Transverse colon (tissue), 4 donors: ENCODE data around the gene LAMTOR4. TPM values are rescaled to one million over a fixed set of nuclear protein-coding genes. Genes with fewer than 3 reads are reported as not detected.

Experiments used
- DNase-seq: peaks from one replicate; pipeline ENCODE4 v3.0.0-alpha.2; 2019
- H3K27ac ChIP-seq, 4 donors: fragments of 200-600 bp; sonication (generic); 2 replicates each; pipeline ENCODE4 v1.5.1; 2016 to 2018; ENCODE audit warnings: inconsistent platforms in 4 of 4
- H3K27me3 ChIP-seq: fragments of 200-600 bp; sonication (generic); 2 replicates; pipeline ENCODE4 v1.5.1; 2017; ENCODE audit warnings: inconsistent platforms
- H3K36me3 ChIP-seq, 4 donors: fragments of 200-600 bp; sonication (generic); 2 replicates each; pipeline ENCODE4 v1.5.1; 2017 to 2019; ENCODE audit warnings: inconsistent platforms in 4 of 4
- H3K4me1 ChIP-seq, 4 donors: fragments of 200-600 bp; sonication (generic); 2 replicates each; pipeline ENCODE4 v1.5.1; 2017 to 2020; ENCODE audit warnings: inconsistent platforms in 4 of 4
- H3K4me3 ChIP-seq, 4 donors: fragments of 200-600 bp; sonication (generic); 1 replicate in 1 of 4; 2 replicates in 3 of 4; pipeline versions ENCODE4 v1.5.1 to v1.6.1; 2017 to 2019; ENCODE audit warnings: inconsistent platforms in 4 of 4
- H3K9me3 ChIP-seq, 2 donors: fragments of 200-600 bp; sonication (generic); 2 replicates each; pipeline ENCODE4 v1.5.1; 2017 to 2019; ENCODE audit warnings: inconsistent platforms in 2 of 2
- EP300 ChIP-seq: sonication (generic); formaldehyde crosslinking; IDR thresholded peaks from one replicate; pipeline ENCODE4 v1.6.1; 2017; ENCODE audit warnings: antibody characterized with exemption, low read depth
- POLR2A ChIP-seq: fragments of 450-650 bp; IDR thresholded peaks from one replicate; pipeline ENCODE4 v1.6.1; 2016; ENCODE audit warnings: antibody characterized with exemption, mild to moderate bottlenecking, moderate library complexity
- POLR2AphosphoS5 ChIP-seq, 3 donors: sonication (generic); formaldehyde crosslinking; IDR thresholded peaks; one replicate each; pipeline ENCODE4 v1.6.1; 2016; ENCODE audit warnings: antibody characterized with exemption in 3 of 3
- WGBS, 2 donors: methylation state at CpG; one replicate each; pipeline ENCODE4 v1.1.5; 2018; ENCODE audit warnings: low coverage in 1 of 2; 5-methylcytosine and 5-hydroxymethylcytosine counted together
- in situ Hi-C, 4 donors: fragments of 200-750 bp; cut with MboI; loops; one replicate each; pipeline versions ENCODE4 v1.15.0 to v1.15.1; 2017; ENCODE audit warnings: low sequenced_read_pairs in 3 of 4, low pct_ligation_motif_present in 1 of 4, low pct_unique_long_range_greater_than_20kb in 1 of 4
- intact Hi-C: fragments of 100-400 bp; cut with DNase I; formaldehyde crosslinking; loops from one replicate; pipeline ENCODE4 v1.15.1; 2023; ENCODE audit warnings: low total_unique reads
- total RNA-seq, 4 donors: library from RNA; depleted of rRNA; stranded (reverse); fragments of >200 nt; gene quantifications; one replicate each; pipeline ENCODE4 v1.1.0, GENCODE V29; 2016
- TF ChIP-seq, protein P1 (sequence below), 5 experiments: fragments of 200-600 bp in 3 of 5; fragments of 450-650 bp in 2 of 5; sonication (generic) in 3 of 5; IDR thresholded peaks; 1 replicate in 2 of 5; 2 replicates in 3 of 5; pipeline ENCODE4 v1.5.1; 2016 to 2017; ENCODE audit warnings: antibody characterized with exemption in 5 of 5, inconsistent platforms in 3 of 5, mild to moderate bottlenecking in 2 of 5, moderate library complexity in 1 of 5

The LAMTOR4 gene
- total RNA-seq, 4 donors from 2014 or later = 105 to 403 (median 256) TPM

GRCh38 chr7:100152937-100153666, 4.4 kb downstream of the LAMTOR4 start:
- WGBS, 2 donors = 75 to 91% methylated on average over 8 to 18 of the region's 18 CpGs
- no peaks in the 10 kb centered on the region for H3K9me3 ChIP-seq
- in situ Hi-C loops (no loop called here), intact Hi-C loops (no loop called here)
- peaks cover 0 to 6% (median 0%) of the 10 kb centered on the region in 4 donors for H3K36me3 ChIP-seq
- H3K27me3 ChIP-seq = no peaks in the 10 kb centered on the region
- H3K4me1 ChIP-seq = peaks cover 24 to 90% (median 59%) of the 10 kb centered on the region in 4 donors
- H3K27ac ChIP-seq = peak overlapping the region; percentile 89 to 91 (median 90)
- DNase-seq = no peak
- TF ChIP-seq, protein P1, sequence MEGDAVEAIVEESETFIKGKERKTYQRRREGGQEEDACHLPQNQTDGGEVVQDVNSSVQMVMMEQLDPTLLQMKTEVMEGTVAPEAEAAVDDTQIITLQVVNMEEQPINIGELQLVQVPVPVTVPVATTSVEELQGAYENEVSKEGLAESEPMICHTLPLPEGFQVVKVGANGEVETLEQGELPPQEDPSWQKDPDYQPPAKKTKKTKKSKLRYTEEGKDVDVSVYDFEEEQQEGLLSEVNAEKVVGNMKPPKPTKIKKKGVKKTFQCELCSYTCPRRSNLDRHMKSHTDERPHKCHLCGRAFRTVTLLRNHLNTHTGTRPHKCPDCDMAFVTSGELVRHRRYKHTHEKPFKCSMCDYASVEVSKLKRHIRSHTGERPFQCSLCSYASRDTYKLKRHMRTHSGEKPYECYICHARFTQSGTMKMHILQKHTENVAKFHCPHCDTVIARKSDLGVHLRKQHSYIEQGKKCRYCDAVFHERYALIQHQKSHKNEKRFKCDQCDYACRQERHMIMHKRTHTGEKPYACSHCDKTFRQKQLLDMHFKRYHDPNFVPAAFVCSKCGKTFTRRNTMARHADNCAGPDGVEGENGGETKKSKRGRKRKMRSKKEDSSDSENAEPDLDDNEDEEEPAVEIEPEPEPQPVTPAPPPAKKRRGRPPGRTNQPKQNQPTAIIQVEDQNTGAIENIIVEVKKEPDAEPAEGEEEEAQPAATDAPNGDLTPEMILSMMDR (IDR thresholded peaks at IDR 0.05) = no peak
- no peak for TF ChIP-seq POLR2A
- H3K4me3 ChIP-seq = no peak overlapping the region

- DNase-seq = peak; percentile 78
Observed at GRCh38 chr7:100153708-100154535, 5.2 kb downstream of the LAMTOR4 start.

DNA sequence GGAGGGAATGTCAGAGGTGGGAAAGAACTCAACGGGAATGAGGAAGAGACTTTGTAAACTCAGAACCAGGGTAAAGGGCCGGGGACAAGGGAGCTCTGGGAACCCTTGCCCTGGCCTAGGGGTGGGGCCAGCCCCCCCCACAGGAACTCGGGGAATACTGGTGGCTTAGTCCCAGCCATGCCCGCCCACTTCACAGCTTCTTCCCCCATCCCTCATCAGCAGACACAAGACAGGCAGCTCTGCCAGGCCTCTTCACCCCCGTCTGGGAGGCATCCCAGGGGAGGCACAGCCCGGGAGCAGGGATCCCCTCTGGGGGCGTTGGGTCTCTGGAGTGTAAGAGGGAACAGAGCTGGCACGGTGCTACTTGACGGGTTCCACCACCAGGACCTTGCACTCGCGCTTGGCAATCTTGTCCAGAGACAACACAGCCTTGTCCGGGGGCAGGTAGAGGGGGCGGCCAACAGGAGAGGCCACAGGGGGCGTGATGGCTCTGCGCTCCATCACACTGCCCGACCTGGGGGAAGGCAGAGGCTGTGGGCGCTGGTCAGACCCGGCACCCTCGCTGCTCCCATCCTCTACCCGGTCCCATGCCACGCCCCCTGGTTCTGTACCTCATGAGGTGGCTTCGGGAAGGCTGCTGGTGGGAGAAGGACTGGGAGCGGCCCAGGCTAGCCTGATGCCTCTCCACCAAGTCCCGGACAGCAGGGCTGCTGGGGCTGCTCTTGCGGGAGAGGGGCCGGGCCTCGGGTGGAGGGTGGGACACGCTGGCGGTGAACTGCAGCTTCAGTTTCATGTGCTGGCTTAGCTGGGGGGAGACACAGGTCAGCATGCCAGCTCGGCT, 6.2 kb downstream of the LAMTOR4 start:
- in situ Hi-C loops (no loop called here), intact Hi-C loops (no loop called here)
- no peak overlapping the region for H3K4me3 ChIP-seq
- WGBS, 2 donors = 17 to 58% methylated on average over 1 to 30 of the region's 30 CpGs
- no peaks in the 10 kb centered on the region for H3K27me3 ChIP-seq
- H3K27ac ChIP-seq = peak overlapping the region; percentile 89 to 91 (median 90)
- peaks cover 0 to 6% (median 0%) of the 10 kb centered on the region in 4 donors for H3K36me3 ChIP-seq
- TF ChIP-seq, protein P1 (IDR thresholded peaks at IDR 0.05) = no peak
- TF ChIP-seq EP300 (peak; percentile 3), POLR2A (peak; percentile 22), POLR2AphosphoS5 (IDR thresholded peaks at IDR 0.05) (peak in 1 of 3 donors; percentile 6)
- no peaks in the 10 kb centered on the region for H3K9me3 ChIP-seq
- peak; percentile 80 for DNase-seq
- H3K4me1 ChIP-seq = peaks cover 24 to 87% (median 57%) of the 10 kb centered on the region in 4 donors

More at GRCh38 chr7:100153708-100154535, 5.2 kb downstream of the LAMTOR4 start:
- Histone ChIP-seq H3K27me3 (no peaks in the 10 kb centered on the region), H3K27ac (peak overlapping the region; percentile 89 to 91 (median 90)), H3K4me1 (peaks cover 24 to 90% (median 61%) of the 10 kb centered on the region in 4 donors), H3K9me3 (no peaks in the 10 kb centered on the region), H3K36me3 (peaks cover 0 to 6% (median 0%) of the 10 kb centered on the region in 4 donors), H3K4me3 (no peak overlapping the region)
- in situ Hi-C loops (no loop called here), intact Hi-C loops (no loop called here)
- peak in 2 of 3 donors; percentile 18 to 27 for TF ChIP-seq POLR2AphosphoS5 (IDR thresholded peaks at IDR 0.05)
- TF ChIP-seq POLR2A = peak; percentile 55
- TF ChIP-seq, protein P1 (IDR thresholded peaks at IDR 0.05) = no peak
- 23 to 55% methylated on average over 5 to 16 of the region's 16 CpGs for WGBS, 2 donors
